NOMO-1 (cell line): Measurements from ENCODE around the gene IRGC.

Experiments used
- DNase-seq, 2 experiments: peaks; one replicate each; lab custom pipeline; 2025; ENCODE audit not compliant: unreplicated experiment in 2 of 2; lab: John Stamatoyannopoulos, UW

The IRGC gene

DNA sequence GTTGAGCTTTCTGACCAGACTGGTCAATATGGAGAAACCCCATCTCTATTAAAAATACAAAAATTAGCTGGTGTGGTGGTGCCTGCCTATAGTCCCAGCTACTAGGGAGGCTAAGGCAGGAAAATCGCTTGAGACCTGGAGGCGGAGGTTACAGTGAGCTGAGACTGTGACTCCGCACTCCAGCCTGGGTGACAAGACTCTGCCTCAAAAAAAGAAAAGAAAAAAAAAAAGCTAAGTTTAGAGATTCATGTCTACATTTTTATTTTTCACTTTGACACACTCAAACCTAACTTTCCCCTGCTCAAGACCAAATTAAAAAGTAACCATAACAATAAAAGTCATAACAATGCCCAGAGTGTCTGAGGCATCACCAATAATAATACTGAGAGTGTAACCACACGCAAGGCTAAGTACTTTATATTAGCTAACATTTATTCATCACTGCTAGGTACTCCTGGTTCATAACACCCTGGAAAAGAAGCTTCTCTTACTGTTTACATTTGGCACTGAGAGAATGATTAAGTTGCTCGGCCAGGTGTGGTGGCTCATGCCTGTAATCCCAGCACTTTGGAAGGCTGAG lies 5.7 kb downstream of the IRGC start:
- DNase-seq: no peak

DNA sequence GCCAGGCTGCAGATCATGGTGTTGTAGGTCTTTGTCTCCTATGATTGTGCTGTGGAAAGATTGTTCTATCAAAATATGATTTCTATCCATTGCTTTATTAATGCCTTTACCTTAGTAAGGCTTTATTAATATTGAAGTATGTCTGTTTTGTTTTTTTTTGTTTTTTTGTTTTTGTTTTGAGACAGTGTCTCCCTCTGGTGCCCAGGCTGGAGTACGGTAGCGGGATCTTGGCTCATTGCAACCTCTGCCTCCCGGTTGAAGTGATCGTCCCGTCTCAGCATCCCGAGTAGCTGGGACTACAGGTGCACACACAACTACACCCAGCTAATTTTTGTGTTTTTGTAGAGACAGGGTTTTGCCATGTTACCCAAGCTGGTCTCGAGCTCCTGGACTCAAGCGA lies 7.7 kb downstream of the IRGC start:
- DNase-seq: no peak

DNA sequence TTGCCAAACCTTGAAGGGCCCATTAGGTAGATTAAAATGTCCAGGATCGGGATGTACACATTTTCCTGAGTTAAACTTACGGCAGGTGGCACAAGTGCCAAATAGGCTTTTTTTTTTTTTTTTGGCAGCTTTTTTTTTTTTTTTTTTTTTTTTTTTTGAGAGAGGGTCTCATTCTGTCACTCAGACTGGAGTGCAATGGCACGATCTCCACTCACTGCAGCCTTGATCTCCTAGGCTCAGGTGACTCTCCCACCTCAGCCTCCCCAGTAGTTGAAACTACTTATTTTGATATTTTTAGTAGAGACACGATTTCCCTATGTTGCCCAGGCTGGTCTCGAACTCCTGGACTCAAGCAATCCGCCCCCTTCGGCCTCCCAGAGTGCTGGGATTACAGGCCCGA lies 9.0 kb downstream of the IRGC start:
- no peak for DNase-seq

DNA sequence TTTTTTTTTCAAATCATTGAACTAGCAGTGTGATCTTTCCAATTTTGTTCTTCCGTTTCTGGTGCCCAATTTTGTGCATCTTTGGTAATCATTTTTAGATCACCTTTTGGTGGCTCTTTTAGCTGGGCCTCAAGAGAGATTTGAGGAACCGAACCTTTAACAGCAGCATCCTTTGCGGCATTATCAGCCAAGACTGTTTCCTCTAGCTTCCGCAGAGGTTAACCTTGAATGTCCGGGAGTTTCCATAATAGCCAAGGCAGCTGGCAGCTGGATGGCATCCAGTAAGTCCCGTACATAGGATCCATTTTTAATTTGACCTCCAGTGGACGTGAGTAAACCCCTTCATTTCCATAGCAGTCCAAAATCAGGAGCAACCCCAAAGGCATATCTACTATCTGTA lies 9.6 kb downstream of the IRGC start:
- DNase-seq: peak; percentile 70 to 84

DNA sequence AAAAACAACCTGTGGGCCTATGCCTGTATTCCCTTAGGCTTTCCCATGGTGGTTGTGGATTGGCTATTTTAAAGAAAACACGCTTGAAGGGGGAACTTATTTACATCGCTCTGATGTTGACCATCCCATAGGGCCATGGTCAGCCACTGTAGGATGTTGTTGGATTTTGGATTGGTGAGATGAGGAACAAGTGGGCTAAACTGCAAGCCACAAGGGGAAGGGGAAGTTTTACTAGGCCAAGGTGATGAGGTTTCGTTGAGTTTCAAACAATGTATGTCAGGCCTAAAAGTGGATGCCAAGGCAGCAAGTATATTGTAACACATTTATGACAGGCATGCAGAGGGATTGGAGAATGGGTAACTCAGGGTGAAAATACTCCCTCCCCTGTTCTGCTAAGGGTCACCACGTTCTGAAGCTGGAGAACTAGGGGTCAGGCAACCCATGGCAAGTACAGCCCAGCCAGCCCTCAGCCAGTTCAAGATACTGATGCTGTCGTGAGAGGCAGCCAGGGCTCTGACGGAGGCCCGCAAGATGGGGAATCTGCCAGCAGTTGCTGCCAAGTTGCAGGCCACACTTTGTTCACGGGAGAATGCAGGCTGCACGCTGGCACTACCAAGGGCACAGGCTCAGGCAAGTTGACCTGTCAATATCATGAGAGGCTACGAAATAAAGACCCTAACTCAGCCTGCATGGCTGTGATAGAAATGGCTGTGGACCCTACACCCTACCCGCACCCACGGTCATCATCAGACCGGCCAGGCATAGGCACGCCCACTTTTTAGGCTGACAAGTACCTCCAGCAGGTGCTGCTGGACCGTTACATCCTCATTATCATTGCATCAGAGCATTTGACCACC lies 11.1 kb downstream of the IRGC start:
- peak; percentile 55 to 58 for DNase-seq

DNA sequence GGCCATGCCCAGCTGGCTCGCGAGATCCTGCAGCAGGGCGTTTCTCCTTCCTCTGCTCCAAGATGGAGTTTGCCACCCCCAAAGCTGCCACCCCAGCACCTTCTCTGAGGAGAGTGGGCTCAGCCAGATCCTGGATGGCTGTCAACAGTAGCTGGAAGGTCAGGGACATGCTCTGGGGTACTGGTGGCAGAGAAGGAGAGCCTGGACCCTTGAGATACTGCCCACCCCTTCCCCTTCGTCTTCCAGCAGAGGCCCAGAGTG lies 11.6 kb downstream of the IRGC start:
- no peak for DNase-seq

DNA sequence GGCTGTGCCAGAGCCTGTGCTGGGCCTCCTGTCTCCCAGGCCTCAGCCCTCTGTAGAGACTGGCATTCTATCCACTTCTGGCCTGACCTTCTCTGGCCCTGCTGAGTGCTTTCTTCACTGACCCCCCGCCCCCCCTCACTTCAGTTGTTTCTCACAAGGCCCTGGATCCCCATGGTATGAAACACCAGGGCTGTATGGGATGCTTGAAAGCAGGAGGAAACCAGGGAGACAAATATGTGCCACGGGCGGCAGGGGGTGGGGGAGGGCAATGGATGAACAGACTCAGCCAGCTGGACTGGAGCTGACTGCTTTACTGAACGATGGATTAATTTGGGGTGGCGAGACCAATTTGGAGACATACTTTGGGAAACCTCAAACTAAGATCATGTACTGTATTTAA lies 14.0 kb downstream of the IRGC start:
- no peak for DNase-seq

DNA sequence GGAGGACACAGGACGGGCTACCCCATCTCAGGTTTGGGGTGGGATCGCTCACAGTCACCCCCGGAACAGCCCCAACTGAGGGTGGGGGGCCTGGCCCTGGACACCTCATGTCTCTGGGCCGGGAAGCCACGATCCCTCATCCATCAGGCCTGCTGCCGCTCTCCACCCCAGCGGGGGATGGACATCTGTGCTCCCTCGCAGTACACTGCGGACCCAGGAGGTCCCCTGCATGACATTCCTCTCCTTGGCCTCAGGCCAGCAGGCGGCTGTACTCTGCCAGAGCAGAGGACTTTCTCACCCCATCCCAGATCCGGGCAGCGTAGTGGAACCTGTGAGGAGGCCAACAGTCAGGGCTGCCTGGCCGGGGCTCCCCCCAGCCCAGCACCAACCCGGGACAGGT lies 15.5 kb downstream of the IRGC start:
- DNase-seq: no peak

DNA sequence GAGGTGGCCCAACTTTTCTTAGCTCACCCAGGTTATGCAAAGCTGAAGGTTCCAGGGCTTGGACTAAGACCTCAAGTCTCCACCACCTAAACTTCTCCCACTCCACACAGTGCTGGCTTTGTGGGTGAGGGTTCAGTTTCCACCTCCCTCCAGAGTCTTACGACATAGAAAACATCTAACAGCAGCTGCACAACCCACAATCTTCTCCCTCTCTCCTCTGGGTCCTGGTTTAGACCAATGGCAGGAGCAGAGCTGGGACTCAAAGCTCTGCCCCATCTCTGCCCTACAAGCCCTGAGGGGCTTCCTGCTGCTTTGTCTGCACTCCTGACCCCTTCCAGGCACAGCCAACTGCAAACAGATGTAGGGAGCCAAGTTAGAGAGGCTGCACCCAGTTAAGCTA lies 16.0 kb downstream of the IRGC start:
- peak; percentile 20 to 22 for DNase-seq

DNA sequence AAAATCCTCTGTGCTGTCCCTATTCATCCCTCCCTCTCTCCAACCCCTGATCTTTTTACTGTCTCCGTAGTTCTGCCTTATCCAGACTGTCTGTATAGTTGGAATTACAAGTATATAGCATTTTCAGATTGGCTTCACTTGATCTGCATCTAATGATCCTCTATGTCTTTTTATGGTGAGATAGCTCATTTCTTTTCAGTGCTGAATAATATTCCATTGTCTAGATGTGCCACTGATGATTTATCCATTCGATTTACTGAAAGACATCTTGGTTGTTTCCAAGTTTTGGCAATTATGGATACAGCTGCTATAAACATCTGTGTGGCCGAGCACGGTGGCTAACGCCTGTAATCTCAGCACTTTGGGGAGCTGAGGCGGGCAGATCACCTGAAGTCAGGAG lies 19.1 kb downstream of the IRGC start:
- DNase-seq: no peak

DNA sequence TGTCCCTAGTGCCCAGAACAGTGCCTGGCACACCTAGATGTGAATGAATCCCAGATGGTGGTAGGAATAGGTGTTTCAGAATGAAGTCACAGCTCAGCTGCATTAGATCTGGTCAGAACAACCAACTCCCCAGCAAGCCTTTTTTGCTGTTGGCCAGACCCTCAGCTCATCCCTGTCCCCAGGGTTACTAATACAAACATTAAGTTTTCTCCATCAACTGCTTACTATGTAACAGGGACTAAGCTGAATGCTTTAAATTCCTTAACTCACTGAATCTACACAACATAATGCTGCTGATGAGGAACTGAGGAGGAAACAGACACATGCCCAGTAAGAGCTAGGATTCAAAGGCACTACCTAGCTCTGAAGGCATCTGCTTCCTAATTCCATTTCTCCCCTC lies 20.1 kb downstream of the IRGC start:
- no peak for DNase-seq

DNA sequence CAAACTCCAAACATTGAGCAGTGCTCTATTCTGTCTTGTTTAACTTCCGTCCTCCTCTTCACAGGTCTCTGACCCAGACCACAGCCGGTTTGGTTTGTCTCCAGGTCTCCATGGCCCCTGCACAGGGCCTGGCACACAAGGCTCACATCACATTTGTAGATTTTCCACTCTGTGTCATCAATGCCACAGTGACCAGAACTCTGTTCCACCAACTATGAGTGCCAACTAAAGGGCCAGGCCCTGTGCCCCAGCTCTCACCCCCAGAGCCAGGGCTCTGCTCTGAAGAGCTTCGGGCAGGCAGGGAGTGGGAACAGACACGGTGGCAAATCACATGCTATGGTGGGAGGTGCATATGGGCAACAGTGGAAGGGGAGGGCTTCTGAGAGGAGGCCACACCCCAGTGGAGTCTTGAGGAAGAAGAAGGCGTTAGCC lies 22.9 kb downstream of the IRGC start:
- DNase-seq: no peak

DNA sequence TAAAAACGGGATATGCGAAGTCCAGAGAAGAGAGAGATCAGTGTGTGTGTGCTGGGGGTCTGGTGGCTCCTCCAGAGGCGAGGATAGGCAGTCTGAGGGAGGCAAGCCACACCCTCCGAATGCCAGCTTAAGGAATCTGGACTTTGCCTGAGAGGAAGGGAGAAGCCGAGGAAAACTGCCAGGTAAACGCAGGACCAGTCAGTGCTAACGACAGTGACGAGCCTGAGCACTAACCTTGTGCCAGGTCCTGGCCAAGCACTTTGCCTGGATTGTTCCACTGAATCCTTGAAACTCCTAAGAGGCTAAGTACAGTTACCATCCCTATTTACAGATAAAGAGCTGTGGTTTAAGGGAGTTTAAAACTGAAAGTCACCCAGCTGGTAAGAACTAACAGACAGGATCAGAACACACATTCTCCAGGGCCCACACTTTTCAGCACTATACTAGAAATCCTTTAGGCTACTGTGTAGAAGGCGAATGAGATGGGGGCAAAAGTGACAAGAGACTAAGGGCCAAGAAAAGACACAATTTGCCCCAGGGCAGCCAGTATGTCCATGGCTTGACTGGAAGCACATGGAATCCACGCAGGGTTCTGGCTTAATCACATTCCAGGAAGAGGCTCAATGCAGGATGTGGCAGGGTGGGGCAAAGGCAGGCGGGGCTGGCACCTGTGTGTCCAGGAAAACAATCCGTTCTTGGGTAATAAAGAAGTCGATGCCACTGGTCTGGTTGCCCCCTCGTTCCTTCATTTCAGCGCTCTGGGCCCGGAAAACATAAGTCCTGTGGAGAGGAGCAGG lies 23.8 kb downstream of the IRGC start:
- DNase-seq: no peak

DNA sequence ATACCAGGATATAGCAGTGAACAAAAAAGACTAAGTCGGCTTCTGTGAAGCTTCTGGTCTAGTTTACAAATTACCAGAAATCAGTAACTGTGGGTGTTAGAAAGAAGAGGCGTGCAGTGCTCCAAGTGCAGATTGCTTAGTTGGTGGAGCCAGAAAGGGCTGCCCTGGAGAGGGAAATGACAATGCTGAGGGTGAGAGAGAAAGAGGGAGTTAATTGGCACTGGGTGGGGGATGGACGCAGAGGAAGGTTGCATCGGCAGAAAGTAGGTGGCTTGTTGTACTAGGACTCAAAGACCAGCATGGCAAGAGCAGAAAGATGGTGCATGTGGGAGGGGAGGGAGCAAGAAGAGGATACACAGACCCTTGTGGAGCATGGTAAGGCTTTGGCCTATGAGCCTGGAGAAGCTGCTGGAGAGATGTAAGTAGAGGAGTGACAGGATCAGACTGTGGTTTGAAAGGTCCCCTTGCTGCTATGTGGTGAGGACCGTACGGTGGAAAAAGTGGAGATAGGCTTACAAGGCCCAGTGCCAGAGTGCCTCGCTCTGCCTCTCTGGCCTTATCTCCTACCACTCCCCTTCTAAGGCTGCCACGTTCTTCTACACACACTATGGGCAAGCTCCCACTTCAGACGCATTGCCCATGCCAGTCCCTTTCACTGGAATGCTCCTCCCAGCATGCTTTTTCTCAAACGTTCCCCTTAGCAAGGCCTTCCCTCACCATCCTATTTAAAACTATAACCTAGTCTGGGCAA lies 25.4 kb downstream of the IRGC start:
- DNase-seq: no peak

DNA sequence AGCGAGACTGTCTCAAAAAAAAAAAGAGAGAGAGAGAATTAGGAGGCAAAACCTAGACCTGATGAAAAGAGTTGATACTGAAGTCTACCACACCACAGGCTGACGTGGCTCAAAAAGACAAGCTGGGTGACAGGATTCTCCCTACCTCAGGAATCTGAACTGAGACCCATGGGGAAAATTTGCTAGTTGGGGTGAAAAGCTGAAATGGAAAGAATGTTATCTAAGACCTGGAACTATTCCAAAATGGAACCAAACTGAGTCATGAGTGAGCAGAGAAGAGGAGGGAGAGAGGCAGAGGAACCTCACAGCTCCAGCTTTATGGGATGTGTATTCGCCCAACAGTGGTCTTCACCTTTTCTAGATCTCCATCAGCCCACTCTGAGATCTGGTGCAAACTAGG lies 27.2 kb downstream of the IRGC start:
- DNase-seq: no peak

DNA sequence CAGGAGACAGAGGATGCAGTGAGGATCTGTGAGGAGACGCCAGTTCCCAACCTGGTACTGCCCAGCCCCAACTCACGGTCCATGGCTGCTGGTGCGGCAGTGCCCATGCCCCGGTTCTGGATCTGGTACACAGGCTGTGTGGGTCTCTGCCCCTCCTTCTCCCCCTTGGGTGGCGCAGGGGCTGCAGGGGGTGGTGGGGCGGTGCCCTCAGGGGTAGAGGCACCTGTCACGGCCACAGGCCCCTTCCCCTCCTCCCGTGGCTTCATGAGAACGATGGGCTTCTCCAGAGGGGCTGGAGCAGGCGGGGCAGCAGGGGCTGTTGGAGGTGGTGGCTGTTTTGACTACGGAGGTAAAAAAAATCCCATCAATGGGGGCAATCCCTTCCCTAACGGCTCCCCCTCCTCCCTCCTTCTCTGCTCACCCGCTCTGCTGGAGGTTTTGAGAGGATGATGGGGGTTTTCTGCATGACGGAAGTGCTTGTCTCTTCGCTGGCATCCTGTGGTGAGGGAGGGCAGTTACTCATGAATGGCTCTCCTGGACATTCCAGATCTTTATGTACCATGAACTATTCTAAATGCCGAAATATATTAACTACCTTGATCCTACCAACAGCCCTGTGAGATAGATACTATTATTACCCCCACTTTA lies 31.8 kb downstream of the IRGC start:
- DNase-seq: no peak

DNA sequence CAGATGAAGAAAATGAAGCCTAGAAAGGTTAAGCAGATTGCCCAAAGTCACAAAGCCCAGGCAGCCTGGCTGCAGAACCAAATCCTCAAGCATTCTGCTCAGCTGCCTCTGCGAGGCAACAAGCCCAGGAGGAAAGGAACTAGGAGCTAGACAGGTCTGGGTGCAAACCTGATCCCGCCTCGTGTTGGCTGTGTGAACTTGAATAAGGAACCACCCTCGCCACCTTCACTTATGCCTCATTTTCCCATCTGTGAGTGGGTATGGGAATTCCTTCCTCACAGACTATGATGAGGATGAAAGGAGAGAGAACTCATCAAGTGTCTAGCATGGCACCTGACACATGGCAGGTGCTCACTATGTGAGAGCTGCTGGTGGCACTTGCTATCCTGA lies 32.3 kb downstream of the IRGC start:
- no peak for DNase-seq

DNA sequence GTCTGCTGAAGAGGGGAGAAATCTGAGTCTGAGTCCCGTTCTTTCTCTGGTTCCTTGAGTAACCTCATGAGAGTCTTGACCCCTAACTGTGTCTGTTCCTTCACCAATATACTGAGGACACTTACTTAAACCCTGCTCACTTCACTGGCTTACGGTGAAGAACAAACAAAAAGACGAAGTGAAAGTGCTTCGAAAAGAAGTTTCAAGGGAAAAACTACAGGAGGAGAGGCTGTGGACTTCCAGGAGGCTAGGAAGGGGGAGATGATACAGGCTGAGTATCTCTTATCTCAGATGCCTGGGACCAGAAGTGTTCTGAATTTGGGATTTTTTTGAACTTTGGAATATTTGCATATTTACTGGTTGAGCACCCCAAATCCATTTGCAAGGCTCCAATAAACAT lies 32.8 kb downstream of the IRGC start:
- DNase-seq: no peak

DNA sequence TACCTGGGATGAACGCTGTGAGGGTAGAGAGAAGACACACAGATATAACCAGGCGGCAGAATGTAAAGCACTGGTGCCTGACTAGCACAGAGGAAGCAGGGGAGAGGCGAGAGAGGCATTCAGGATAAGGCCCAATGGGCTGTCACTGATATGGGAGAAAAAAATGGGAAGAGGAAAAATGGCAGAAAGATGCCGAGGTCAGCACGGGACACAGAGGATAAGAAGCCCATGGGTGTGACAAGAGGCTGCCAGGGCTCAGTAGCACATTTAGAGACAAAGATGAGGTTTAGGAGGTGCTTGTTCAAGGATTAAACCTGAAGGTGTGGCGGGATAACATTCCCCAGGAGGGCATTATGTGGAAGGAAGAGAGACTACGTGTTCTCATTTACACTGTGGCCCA lies 33.3 kb downstream of the IRGC start:
- DNase-seq: no peak

DNA sequence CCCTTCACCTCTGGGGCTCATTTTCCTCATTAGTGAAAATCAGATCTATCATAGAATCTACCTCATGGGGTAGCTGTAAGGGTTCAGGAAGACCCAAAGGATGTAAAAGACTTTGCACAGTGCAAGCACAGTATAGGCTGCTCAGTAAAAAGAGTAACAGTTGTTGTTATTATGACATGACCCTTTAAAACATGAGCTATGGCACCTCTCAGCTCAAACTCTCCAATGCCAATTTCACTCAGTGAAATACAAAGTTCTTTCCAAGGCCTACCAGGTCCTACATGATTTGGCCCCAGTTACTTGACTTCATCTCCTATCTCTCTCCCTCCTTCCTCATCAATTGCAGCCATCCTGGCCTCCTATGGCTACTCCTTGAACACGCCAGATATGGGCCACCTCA lies 34.0 kb downstream of the IRGC start:
- DNase-seq: no peak
